Measurements from ENCODE around the gene NCAPD3. TPM values are rescaled to one million over a fixed set of nuclear protein-coding genes. Genes with fewer than 3 reads are reported as not detected.

The NCAPD3 gene, protein sequence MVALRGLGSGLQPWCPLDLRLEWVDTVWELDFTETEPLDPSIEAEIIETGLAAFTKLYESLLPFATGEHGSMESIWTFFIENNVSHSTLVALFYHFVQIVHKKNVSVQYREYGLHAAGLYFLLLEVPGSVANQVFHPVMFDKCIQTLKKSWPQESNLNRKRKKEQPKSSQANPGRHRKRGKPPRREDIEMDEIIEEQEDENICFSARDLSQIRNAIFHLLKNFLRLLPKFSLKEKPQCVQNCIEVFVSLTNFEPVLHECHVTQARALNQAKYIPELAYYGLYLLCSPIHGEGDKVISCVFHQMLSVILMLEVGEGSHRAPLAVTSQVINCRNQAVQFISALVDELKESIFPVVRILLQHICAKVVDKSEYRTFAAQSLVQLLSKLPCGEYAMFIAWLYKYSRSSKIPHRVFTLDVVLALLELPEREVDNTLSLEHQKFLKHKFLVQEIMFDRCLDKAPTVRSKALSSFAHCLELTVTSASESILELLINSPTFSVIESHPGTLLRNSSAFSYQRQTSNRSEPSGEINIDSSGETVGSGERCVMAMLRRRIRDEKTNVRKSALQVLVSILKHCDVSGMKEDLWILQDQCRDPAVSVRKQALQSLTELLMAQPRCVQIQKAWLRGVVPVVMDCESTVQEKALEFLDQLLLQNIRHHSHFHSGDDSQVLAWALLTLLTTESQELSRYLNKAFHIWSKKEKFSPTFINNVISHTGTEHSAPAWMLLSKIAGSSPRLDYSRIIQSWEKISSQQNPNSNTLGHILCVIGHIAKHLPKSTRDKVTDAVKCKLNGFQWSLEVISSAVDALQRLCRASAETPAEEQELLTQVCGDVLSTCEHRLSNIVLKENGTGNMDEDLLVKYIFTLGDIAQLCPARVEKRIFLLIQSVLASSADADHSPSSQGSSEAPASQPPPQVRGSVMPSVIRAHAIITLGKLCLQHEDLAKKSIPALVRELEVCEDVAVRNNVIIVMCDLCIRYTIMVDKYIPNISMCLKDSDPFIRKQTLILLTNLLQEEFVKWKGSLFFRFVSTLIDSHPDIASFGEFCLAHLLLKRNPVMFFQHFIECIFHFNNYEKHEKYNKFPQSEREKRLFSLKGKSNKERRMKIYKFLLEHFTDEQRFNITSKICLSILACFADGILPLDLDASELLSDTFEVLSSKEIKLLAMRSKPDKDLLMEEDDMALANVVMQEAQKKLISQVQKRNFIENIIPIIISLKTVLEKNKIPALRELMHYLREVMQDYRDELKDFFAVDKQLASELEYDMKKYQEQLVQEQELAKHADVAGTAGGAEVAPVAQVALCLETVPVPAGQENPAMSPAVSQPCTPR (N-terminal part only)
- polyA plus RNA-seq, result 10 to 100 TPM in 2 of 3 donors, 1 to 10 TPM in 1; 6.9 to 16.7 (median 11.4) TPM

DNA sequence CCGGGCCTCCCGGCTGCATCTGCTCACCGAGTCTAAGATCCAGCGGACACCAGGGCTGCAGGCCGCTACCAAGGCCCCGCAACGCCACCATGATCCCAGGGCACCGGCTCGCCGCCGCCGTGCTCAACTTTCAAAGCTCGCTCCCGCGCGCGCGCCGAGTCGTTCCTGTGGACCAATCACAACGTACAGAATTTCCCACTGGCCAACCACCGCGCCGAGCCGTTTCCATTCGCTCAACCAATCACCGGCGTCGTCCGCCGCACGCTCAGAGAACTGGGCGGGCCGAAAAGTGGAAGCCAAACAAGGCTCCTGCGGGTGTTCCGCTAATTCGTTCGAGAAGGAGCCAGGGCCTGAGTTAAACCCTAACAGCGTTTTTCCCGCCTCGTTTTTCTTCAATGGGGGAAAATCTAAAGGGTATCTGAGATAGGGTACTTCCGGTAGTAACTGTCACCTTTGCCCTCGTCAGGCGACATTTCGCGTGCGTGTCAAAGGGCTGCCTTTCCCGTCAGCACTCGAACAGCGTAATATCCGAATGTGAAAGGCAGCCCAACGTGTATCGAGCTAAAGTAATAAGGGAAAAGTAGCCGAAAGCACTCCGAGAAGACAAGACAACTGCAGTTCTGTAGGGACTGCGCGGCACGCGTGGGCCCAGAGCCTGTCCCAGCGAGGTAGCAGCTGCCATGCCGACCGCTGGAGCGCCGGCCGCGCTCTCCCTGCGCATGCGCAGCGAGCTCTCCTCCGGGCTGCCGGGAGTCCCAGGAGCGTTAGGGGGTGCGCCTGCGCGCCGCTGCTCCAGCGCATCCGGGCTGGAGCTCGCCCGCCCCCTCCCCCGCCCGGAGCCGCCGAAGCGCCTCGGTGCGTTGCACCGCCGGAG lies at the start of gene NCAPD3, which contains the start of gene VPS26B:
Gene NCAPD3, minus strand, starts transcription at position 132 of the 874 bp plus-strand sequence. Its CDS starts 41 bp downstream, at position 91.
Gene VPS26B, plus strand, starts transcription at position 836 of the 874 bp plus-strand sequence. CDS start 452 bp downstream, outside the sequence.
- Mint-ChIP-seq H3K27ac (peak within 1 kb of the TSS; percentile 96 to 98 (median 97)), H3K9me3 (no peaks in the 10 kb centered on the region), H3K4me3 (peak within 1 kb of the TSS; percentile 96 to 97 (median 96)), H3K36me3 (peaks cover 3 to 15% (median 11%) of the 10 kb centered on the region in 3 donors), H3K4me1 (peaks cover 57 to 62% of the 10 kb centered on the region in 2 donors), H3K27me3 (ENCODE audit: low read depth in 3 of 3) (peaks cover 10 to 23% (median 13%) of the 10 kb centered on the region in 3 donors)
- DNase-seq, result peak; percentile 94 to 96 (median 96)

DNA sequence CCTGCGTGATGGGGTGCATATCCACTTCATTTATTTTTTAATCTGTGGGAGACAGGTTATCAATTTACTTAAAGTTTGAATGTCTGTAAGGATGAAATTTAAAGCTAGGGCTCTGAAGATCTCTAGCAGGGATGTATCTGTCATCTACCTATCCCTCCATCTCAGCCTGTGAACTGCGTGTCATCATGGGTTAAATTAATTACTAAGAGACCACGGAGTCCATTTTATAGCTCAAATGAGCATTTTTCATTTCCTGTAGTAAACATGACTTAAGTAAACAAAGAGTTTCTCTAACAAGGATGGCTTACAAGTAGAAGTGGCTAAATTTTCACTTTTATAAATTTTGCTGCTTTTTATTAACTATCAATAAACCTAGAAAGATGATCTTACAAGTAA lies 49.5 kb upstream of the NCAPD3 start:
- Mint-ChIP-seq H3K27me3 (ENCODE audit: low read depth in 3 of 3) (peaks cover 26 to 36% (median 30%) of the 10 kb centered on the region in 3 donors), H3K27ac (no peak overlapping the region), H3K36me3 (peaks cover 0 to 3% (median 0%) of the 10 kb centered on the region in 3 donors), H3K4me3 (no peak overlapping the region), H3K9me3 (peaks cover 0 to under 1% (median 0%) of the 10 kb centered on the region in 6 donors), H3K4me1 (peaks cover 28 to 35% of the 10 kb centered on the region in 2 donors)
- no peak for DNase-seq

DNA sequence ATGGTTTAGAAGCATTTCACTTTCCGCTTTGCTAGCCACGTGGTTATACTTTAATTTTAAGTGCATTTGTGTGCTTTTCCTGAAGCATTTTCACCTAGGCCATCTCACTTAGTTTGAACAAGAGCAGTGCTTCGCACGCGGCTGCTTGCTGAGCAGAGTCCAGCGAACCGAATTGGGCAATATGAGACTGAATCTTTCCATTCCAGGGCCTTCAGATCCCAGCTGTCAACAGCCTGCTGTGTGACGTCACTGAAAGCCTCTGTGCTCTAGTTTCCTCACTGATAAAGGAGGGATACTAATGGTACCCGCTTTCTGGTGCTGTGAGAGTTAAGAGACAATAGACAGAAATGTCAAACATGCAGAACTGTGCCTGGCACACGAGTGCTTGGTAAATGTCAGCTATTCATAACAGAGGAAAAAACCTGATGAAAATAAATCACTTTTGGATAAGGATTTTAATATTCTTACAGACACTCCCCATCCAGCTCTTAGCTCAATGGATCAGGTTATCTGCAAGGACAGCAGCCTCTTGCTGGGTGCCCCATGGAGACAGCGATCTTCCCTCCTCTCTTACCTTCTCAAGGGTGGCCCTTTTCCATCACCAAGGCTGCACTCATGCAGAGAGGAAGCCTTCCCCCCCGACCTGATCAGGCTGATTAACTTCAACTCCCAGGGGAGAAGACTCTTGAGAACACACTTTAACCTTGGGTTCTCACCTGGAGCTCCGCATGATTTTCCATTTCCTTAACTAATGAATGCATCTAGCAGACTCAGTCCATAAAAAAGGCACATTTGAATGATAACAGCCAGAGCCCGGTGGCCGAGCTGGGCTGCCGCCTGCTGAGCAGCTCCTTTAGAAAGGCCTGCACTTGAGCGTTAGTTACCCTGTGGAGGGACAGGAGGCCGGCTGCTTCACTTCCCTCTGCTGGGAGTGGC lies 48.9 kb upstream of the NCAPD3 start:
- no peaks in the 10 kb centered on the region for H3K9me3 Mint-ChIP-seq
- H3K4me3 Mint-ChIP-seq, result no peak overlapping the region
- peaks cover 23 to 34% (median 28%) of the 10 kb centered on the region in 3 donors for H3K27me3 Mint-ChIP-seq (ENCODE audit: low read depth in 3 of 3)
- H3K4me1 Mint-ChIP-seq, result peaks cover 28 to 35% of the 10 kb centered on the region in 2 donors
- DNase-seq, result no peak
- no peak overlapping the region for H3K27ac Mint-ChIP-seq
- peaks cover 0 to 3% (median 0%) of the 10 kb centered on the region in 3 donors for H3K36me3 Mint-ChIP-seq

DNA sequence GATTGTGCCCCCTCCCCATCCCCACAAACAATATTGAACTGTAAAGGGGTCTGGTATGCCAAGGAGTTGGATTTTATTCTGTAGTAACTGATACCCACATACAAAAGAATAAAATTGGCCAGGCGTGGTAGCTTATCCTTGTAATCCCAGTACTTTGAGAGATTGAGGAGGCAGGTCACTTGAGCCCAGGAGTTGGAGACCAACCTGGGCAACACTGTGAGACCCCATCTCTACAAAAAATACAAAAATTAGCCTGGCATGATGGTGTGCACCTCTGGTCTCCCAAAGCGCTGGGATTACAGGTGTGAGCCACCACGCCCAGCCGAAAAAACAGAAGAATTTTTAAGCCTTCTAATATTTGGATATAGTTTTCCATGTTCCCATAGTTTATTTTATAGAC lies 48.2 kb upstream of the NCAPD3 start:
- DNase-seq, result no peak
- H3K4me1 Mint-ChIP-seq, result peaks cover 23 to 29% of the 10 kb centered on the region in 2 donors
- no peak overlapping the region for H3K4me3 Mint-ChIP-seq
- no peaks in the 10 kb centered on the region for H3K9me3 Mint-ChIP-seq
- peaks cover 23 to 30% (median 23%) of the 10 kb centered on the region in 3 donors for H3K27me3 Mint-ChIP-seq (ENCODE audit: low read depth in 3 of 3)
- peaks cover 0 to 3% (median 0%) of the 10 kb centered on the region in 3 donors for H3K36me3 Mint-ChIP-seq
- no peak overlapping the region for H3K27ac Mint-ChIP-seq

DNA sequence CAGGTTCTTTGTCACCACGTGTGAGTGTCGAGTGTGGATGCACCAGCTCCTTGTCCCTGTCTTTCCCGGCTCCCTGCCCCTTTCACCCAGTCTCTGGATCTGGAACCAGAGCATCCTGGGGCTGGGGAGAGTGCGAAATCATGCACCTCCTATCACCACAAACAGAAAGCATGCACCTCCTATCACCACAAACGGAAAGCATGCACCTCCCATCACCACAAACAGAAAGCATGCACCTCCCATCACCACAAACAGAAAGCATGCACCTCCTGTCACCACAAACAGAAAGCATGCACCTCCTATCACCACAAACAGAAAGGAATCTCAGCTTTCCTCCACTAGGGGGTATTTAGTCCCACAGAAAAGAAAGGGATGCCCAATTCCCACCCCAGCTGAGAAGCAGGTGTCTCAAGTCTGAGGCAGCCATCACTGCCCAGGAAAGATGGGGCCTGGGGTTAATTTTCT lies 46.5 kb upstream of the NCAPD3 start:
- Mint-ChIP-seq H3K27me3 (ENCODE audit: low read depth in 3 of 3) (peaks cover 15 to 21% (median 17%) of the 10 kb centered on the region in 3 donors), H3K36me3 (peaks cover 0 to 2% (median 0%) of the 10 kb centered on the region in 3 donors), H3K4me3 (peak overlapping the region in 3 of 5 donors; percentile 40 to 67 (median 41)), H3K9me3 (no peaks in the 10 kb centered on the region), H3K4me1 (peaks cover 14 to 20% of the 10 kb centered on the region in 2 donors), H3K27ac (peak overlapping the region in 3 of 6 donors; percentile 12 to 78 (median 55))
- peak in 2 of 3 donors; percentile 11 to 25 for DNase-seq

DNA sequence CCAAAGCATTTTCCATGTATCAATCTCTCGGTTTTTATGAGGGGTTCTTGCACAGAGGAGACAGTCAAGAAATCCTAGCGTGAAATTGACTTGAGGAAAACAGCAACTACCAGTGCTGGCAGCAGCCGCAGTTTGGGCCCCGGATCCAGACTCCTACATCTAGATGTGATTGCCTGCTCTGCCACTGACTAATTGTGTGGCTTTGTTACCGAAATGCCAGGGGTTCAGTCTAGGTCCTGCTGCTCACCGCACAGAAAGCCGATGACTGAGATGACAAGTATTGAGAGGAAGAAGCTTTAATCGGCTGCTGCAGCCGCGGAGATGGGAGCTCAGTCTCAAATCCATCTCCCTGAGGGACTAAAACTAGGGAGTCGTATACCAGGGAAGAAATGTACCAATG lies 44.2 kb upstream of the NCAPD3 start:
- Mint-ChIP-seq H3K9me3 (no peaks in the 10 kb centered on the region), H3K27me3 (ENCODE audit: low read depth in 3 of 3) (peaks cover 5 to 16% (median 12%) of the 10 kb centered on the region in 3 donors), H3K27ac (no peak overlapping the region), H3K4me1 (peaks cover 12 to 15% of the 10 kb centered on the region in 2 donors), H3K4me3 (no peak overlapping the region), H3K36me3 (peaks cover 0 to 1% (median 0%) of the 10 kb centered on the region in 3 donors)
- no peak for DNase-seq

DNA sequence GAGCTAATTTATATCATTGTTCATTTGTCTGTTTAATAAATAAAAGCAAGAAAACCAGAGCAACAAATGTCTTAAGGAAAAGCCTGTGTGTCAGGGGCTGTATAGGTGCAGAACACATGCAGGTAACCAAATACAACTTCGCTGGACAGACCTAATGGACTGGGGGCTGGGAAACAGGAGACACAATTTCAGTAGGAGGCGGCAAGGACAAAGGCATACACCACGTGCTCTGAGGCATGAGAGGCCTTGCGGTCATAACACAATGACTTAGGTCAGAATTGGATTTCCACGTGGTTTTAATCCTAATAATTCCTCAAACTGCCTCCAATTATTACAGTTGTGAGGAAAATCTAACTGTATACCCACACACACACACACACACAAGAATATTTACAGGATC lies 43.7 kb upstream of the NCAPD3 start:
- peaks cover 5 to 16% (median 9%) of the 10 kb centered on the region in 3 donors for H3K27me3 Mint-ChIP-seq (ENCODE audit: low read depth in 3 of 3)
- H3K27ac Mint-ChIP-seq, result no peak overlapping the region
- H3K36me3 Mint-ChIP-seq, result peaks cover 0 to 6% (median 0%) of the 10 kb centered on the region in 3 donors
- no peaks in the 10 kb centered on the region for H3K9me3 Mint-ChIP-seq
- no peak for DNase-seq
- no peak overlapping the region for H3K4me3 Mint-ChIP-seq
- peaks cover 12 to 15% of the 10 kb centered on the region in 2 donors for H3K4me1 Mint-ChIP-seq

DNA sequence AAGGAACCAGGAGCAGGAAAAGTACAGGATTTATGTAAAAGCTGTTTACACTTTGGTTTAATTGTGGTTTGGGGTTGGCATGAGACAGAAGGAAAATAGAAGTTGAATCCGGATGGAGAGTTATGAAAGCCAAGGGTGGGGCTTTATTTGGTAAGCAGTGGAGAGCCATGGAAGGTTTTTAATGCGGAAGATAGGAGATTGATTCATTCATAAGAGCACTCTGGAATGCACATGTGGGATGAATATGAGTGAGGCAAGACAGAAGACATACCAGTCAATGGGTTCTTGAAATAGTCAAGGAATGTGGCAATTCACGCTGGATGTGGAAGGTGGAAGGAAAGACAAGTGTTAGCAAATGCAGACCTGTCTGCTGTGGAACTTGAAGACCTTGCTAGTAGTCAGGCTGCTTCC lies 43.1 kb upstream of the NCAPD3 start:
- Mint-ChIP-seq H3K4me1 (peaks cover 12 to 15% of the 10 kb centered on the region in 2 donors), H3K27ac (no peak overlapping the region), H3K9me3 (no peaks in the 10 kb centered on the region), H3K27me3 (ENCODE audit: low read depth in 3 of 3) (peaks cover 5 to 13% (median 7%) of the 10 kb centered on the region in 3 donors), H3K4me3 (no peak overlapping the region), H3K36me3 (peaks cover 0 to 10% (median 0%) of the 10 kb centered on the region in 3 donors)
- no peak for DNase-seq

DNA sequence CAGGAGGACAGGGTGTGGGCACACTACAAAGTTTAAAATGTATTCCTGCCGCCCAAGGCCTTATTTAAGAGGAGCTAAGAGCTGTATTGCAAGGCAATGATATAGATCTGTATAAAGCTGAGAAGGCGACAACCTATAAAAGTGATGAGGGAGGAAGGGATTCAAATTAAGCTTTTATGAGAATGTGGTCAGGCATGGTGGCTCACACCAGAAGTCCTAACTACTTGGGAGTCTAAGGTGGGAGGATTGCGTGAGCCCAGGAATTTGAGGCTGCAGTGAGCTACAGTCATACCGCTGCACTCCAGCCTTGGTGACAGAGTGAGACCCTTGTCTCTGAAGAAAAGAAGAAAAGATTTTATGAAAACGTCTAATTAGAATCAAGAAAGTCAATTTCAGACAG lies 42.7 kb upstream of the NCAPD3 start:
- peaks cover 12 to 15% of the 10 kb centered on the region in 2 donors for H3K4me1 Mint-ChIP-seq
- H3K27me3 Mint-ChIP-seq (ENCODE audit: low read depth in 3 of 3), result peaks cover 3 to 11% (median 7%) of the 10 kb centered on the region in 3 donors
- H3K36me3 Mint-ChIP-seq, result peaks cover 0 to 10% (median 0%) of the 10 kb centered on the region in 3 donors
- H3K9me3 Mint-ChIP-seq, result no peaks in the 10 kb centered on the region
- peak overlapping the region in 1 of 6 donors; percentile 60 for H3K27ac Mint-ChIP-seq
- H3K4me3 Mint-ChIP-seq, result no peak overlapping the region
- no peak for DNase-seq

DNA sequence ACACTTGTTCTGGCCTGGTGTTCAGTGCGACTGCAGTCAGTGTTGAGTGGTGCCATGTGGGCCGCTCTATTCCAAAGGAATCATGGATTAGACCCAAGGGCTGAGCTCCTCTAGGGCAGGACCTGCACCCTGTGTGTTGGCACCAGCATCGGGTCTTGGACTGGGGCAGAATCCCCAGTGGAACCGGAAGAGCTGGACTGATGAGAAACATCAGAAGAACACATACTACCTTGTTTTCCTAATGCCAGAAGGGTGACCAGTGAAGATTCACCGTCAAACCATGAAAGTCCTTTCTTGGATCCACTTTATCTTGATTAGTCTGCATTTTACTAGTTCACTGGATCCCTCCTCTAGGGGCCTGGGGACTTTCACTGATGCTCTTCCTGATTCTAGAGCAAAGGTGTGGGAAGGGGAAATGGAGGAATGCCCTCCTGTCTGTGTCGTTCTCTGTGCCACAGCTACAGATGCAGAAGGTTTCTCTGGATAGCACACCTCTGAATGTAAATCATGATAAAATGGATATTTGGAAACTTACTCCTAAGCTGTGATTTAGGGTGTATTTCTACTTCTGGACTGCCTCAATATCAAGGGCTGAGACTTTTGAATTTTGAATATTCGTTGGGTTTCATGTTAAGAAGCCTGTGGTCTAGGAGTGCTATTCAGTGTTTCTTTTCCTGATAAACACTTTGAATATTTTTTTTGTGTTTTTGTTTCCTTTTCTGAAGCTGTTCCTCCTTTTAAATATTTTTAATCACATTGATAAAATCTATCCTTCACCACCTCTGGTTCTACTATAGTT lies 41.4 kb upstream of the NCAPD3 start:
- DNase-seq, result no peak
- H3K36me3 Mint-ChIP-seq, result peaks cover 3 to 16% (median 5%) of the 10 kb centered on the region in 3 donors
- no peak overlapping the region for H3K27ac Mint-ChIP-seq
- peaks cover 5 to 7% of the 10 kb centered on the region in 2 donors for H3K4me1 Mint-ChIP-seq
- peaks cover 0 to 8% (median 0%) of the 10 kb centered on the region in 3 donors for H3K27me3 Mint-ChIP-seq (ENCODE audit: low read depth in 3 of 3)
- no peak overlapping the region for H3K4me3 Mint-ChIP-seq
- no peaks in the 10 kb centered on the region for H3K9me3 Mint-ChIP-seq

Data from immature natural killer cell (primary cell).